DND-41 (cell line): ENCODE data around the gene F8.
A peak's percentile ranks its signal among the peaks of the same experiment; 100 is the strongest.

Source experiments
- ATAC-seq: fragments of 200-7000 bp; cut with Tn5 transposase; 3 replicates; pipeline ENCODE4 v1.9.1; 2021; ENCODE audit warnings: low read depth; ENCODE audit not compliant: insufficient read depth
- DNase-seq: peaks from one replicate; pipeline ENCODE4 v3.0.0-alpha.2; 2020
- H2AFZ ChIP-seq: 2 replicates; pipeline ENCODE4 v1.6.0; 2012; ENCODE audit warnings: low read depth, low read length
- H3K27ac ChIP-seq: 2 replicates; pipeline ENCODE4 v1.5.1; 2012; ENCODE audit warnings: low read length, inconsistent platforms
- H3K27me3 ChIP-seq: fragments of 200-600 bp; sonication (generic); 2 replicates; pipeline ENCODE4 v1.6.0; 2012; ENCODE audit warnings: low read length, mild to moderate bottlenecking, inconsistent platforms; ENCODE audit not compliant: insufficient read depth, poor library complexity
- H3K36me3 ChIP-seq: 2 replicates; pipeline ENCODE4 v1.5.1; 2012; ENCODE audit warnings: low read length, inconsistent platforms; ENCODE audit not compliant: insufficient read depth
- H3K4me1 ChIP-seq: 2 replicates; pipeline ENCODE4 v1.5.1; 2012; ENCODE audit warnings: mild to moderate bottlenecking, low read length; ENCODE audit not compliant: insufficient read depth
- H3K4me2 ChIP-seq: 2 replicates; pipeline ENCODE4 v1.6.0; 2012; ENCODE audit warnings: mild to moderate bottlenecking, moderate library complexity, low read length, inconsistent platforms; ENCODE audit not compliant: insufficient read depth
- H3K4me3 ChIP-seq, 2 experiments: fragments of 200-600 bp in 1 of 2; shearing (Covaris generic) in 1 of 2; 2 replicates each; pipeline ENCODE4 v1.5.1; 2012 to 2016; ENCODE audit warnings: inconsistent platforms in 2 of 2, low read length in 2 of 2, mild to moderate bottlenecking in 2 of 2, low read depth in 1 of 2, moderate library complexity in 1 of 2
- H3K79me2 ChIP-seq: 2 replicates; pipeline ENCODE4 v1.6.0; 2012; ENCODE audit warnings: low read length, inconsistent platforms; ENCODE audit not compliant: insufficient read depth
- H3K9ac ChIP-seq: 2 replicates; pipeline ENCODE4 v1.6.0; 2012; ENCODE audit warnings: low read depth, mild to moderate bottlenecking, inconsistent platforms, low read length, moderate library complexity
- H3K9me3 ChIP-seq: 2 replicates; pipeline ENCODE4 v1.5.1; 2012; ENCODE audit warnings: low read length, moderate library complexity, mild to moderate bottlenecking, inconsistent platforms; ENCODE audit not compliant: insufficient read depth, severe bottlenecking
- H4K20me1 ChIP-seq: 2 replicates; pipeline ENCODE4 v1.6.0; 2012; ENCODE audit warnings: low read length; ENCODE audit not compliant: insufficient read depth
- EZH2 ChIP-seq: IDR thresholded peaks from 3 replicates; pipeline ENCODE4 v1.6.1; 2012; ENCODE audit warnings: borderline replicate concordance, low read depth, mild to moderate bottlenecking, moderate library complexity, low read length, inconsistent platforms; ENCODE audit not compliant: severe bottlenecking
- TF ChIP-seq, protein P1 (sequence below): IDR thresholded peaks from 2 replicates; pipeline ENCODE4 v1.5.1; 2012; ENCODE audit warnings: borderline replicate concordance, low read length, moderate library complexity, mild to moderate bottlenecking; ENCODE audit not compliant: poor library complexity, severe bottlenecking; ENCODE audit errors: extremely low read depth

Gene F8

GRCh38 chrX:155065035-155065734 is 42.7 kb upstream of the F8 start:
- peaks cover 16% of the 10 kb centered on the region for H3K79me2 ChIP-seq
- H3K36me3 ChIP-seq, result peaks cover 12% of the 10 kb centered on the region; the same call in 1 of the 2 replicates
- DNase-seq (no peak), ATAC-seq (no peak)
- no peak overlapping the region for H3K4me3 ChIP-seq
- H4K20me1 ChIP-seq, result no peaks in the 10 kb centered on the region
- H3K27ac ChIP-seq, result no peak overlapping the region
- H2AFZ ChIP-seq, result no peak overlapping the region
- H3K9me3 ChIP-seq, result no peaks in the 10 kb centered on the region
- H3K27me3 ChIP-seq, result no peaks in the 10 kb centered on the region
- no peak overlapping the region for H3K9ac ChIP-seq
- peaks cover 25% of the 10 kb centered on the region for H3K4me1 ChIP-seq
- TF ChIP-seq EZH2, result no peak
- TF ChIP-seq, protein P1, sequence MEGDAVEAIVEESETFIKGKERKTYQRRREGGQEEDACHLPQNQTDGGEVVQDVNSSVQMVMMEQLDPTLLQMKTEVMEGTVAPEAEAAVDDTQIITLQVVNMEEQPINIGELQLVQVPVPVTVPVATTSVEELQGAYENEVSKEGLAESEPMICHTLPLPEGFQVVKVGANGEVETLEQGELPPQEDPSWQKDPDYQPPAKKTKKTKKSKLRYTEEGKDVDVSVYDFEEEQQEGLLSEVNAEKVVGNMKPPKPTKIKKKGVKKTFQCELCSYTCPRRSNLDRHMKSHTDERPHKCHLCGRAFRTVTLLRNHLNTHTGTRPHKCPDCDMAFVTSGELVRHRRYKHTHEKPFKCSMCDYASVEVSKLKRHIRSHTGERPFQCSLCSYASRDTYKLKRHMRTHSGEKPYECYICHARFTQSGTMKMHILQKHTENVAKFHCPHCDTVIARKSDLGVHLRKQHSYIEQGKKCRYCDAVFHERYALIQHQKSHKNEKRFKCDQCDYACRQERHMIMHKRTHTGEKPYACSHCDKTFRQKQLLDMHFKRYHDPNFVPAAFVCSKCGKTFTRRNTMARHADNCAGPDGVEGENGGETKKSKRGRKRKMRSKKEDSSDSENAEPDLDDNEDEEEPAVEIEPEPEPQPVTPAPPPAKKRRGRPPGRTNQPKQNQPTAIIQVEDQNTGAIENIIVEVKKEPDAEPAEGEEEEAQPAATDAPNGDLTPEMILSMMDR, result no peak
- no peak overlapping the region for H3K4me2 ChIP-seq

DNA sequence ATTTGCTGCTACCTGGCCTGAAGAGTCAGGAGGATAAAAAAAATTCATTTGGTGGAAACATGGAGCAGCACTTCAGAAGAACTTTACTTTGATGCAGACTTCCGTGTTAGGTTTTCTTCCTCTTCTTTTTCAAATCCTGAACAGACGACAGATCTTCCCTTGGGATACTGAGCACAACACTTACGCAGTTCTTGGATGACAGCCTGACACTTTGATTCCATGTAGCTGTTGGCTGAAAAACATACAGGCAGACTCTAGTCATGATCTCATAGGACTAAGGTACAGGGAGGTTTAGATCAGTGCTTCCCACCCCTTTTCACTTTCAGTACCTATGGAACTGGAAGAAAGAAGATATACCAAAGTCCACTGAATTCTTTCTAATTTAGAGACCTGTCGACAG is 39.2 kb upstream of the F8 start:
- peaks cover 24% of the 10 kb centered on the region for H3K36me3 ChIP-seq
- no peak overlapping the region for H3K4me2 ChIP-seq
- ATAC-seq (no peak), DNase-seq (no peak)
- no peak overlapping the region for H3K9ac ChIP-seq
- H3K79me2 ChIP-seq, result no peaks in the 10 kb centered on the region
- no peaks in the 10 kb centered on the region for H4K20me1 ChIP-seq
- H3K27ac ChIP-seq, result no peak overlapping the region
- peaks cover 8% of the 10 kb centered on the region for H3K4me1 ChIP-seq
- no peak overlapping the region for H3K4me3 ChIP-seq
- H2AFZ ChIP-seq, result no peak overlapping the region
- TF ChIP-seq EZH2, result no peak
- TF ChIP-seq, protein P1, result no peak
- no peaks in the 10 kb centered on the region for H3K9me3 ChIP-seq
- no peaks in the 10 kb centered on the region for H3K27me3 ChIP-seq

- peak overlapping the region; percentile 58 for H3K4me2 ChIP-seq
- H3K4me1 ChIP-seq, result peaks cover 8% of the 10 kb centered on the region
- H2AFZ ChIP-seq, result no peak overlapping the region
- no peaks in the 10 kb centered on the region for H3K79me2 ChIP-seq
- no peaks in the 10 kb centered on the region for H3K27me3 ChIP-seq
- peaks cover 44% of the 10 kb centered on the region for H3K36me3 ChIP-seq
- H3K9ac ChIP-seq, result no peak overlapping the region
- H3K4me3 ChIP-seq, result no peak overlapping the region
- DNase-seq (peak; percentile 53), ATAC-seq (peak; percentile 87)
- peak overlapping the region; percentile 27; the same call in 1 of the 2 replicates for H3K27ac ChIP-seq
- TF ChIP-seq EZH2, result no peak
- TF ChIP-seq, protein P1, result peak; percentile 83
- H4K20me1 ChIP-seq, result no peaks in the 10 kb centered on the region
- H3K9me3 ChIP-seq, result no peaks in the 10 kb centered on the region
These were observed 34.6 kb upstream of the F8 start for GRCh38 chrX:155056877-155057792.
